GM19099 (cell line): ENCODE data around the gene L1CAM.

Source experiments
- POLR2A ChIP-seq: IDR thresholded peaks from 3 replicates; pipeline ENCODE4 v1.6.1; 2011; ENCODE audit warnings: low read depth; ENCODE audit not compliant: insufficient read length; ENCODE audit errors: extremely low read depth

The L1CAM gene

GRCh38 chrX:153827903-153828302, 58.1 kb downstream of the L1CAM start:
- no peak for TF ChIP-seq POLR2A

DNA sequence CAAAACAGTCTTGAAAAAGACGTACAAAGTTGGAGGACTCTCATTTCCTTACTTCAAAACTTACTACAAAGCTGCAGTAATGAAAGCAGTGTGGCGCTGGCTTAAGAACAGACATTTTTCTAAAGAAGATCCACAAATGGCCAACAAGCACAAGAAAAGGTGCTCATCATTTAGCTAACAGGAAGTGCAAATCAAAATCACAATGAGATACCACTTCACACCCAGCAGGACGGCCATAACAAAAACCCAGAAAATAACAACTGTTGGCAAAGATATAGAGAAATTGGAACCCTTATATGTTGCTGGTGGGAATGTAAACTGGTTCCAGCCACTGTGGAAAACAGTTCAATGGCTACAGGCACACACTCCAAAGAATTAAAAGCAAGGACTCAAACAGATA, 59.0 kb downstream of the L1CAM start:
- TF ChIP-seq POLR2A, result no peak

- TF ChIP-seq POLR2A, result no peak
These were observed 60.9 kb downstream of the L1CAM start for GRCh38 chrX:153825042-153825441.

DNA sequence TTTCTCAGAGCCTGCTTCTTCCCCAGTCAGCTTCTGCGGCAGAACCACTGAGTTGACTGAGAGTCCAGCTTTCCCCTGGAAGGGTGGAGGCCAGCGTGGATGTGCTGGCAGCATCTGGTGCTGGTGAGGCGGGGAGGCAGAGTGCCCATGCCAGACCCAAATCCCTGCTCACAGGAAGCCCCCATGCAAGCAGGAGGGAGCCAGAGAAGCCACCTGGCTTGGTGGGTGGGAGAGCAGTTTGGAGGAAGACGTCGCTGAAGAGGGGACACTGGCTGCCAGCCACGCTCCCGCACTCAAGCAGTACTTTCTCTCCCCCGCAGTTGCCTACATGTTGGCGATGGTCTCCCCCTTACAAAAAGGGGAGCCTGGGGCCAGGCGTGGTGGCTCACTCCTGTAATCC, 61.6 kb downstream of the L1CAM start:
- TF ChIP-seq POLR2A, result no peak

GRCh38 chrX:153821066-153821465, 64.9 kb downstream of the L1CAM start:
- no peak for TF ChIP-seq POLR2A

DNA sequence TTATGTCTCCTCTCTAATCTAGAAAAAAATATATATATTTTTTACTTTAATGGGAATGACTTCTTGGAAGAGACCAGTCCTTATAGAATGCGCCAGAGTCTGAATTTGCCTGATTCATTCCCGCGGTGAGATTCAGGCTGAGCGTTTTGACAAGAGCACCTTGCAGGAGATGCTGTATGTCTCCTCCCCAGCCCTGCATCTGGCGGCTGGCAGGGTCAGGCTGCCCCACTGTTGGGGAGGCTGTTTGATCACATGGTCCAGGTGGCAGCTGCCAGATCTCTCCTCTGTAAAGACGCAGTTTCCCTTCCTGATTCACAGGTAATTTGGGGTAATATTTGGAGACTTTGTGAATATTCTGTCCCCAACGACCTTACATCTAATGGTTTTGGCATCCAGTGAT, 65.4 kb downstream of the L1CAM start:
- no peak for TF ChIP-seq POLR2A

- TF ChIP-seq POLR2A, result no peak
These were observed 66.5 kb downstream of the L1CAM start for GRCh38 chrX:153819384-153820040.

GRCh38 chrX:153818571-153819383, 67.2 kb downstream of the L1CAM start:
- TF ChIP-seq POLR2A, result no peak

- no peak for TF ChIP-seq POLR2A
These were observed 68.9 kb downstream of the L1CAM start for GRCh38 chrX:153816831-153817690.

DNA sequence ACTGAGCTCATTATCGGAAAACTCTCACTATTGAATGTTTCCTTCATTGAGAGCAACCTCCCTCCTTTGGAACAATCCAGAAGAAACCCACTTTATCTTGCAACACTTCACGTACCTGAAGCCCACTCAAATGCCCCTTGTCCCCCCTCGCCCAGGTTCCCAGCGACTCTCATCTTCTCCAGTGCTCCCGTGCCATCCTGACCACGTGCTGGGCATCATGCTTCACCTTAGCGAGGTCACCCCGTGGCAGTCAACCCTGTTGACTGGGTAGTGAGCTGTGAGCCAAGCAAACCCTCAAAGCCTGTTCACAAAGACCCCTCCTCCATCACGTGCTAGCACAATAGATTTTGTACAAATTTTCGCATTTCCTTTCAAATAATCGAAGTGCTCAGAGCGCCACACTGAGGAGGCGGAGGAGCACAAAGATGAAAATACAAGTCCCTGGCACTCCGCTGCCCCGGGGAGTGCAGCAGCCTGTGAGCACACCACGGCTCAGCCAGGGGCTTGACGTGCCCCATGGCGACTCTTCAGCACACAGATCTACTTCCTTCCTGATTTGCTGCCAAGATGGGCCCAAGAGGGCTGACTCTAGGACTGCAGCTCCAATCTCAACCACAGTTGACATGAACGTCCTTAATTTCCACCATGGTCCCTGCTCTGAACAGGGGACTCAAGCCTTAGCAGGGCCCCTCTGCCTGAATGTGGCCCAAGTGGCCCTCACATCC, 71.2 kb downstream of the L1CAM start:
- TF ChIP-seq POLR2A, result no peak

- TF ChIP-seq POLR2A, result no peak
These were observed 72.8 kb downstream of the L1CAM start for GRCh38 chrX:153813161-153813560.

GRCh38 chrX:153812220-153812619, 73.8 kb downstream of the L1CAM start:
- no peak for TF ChIP-seq POLR2A
